Measurements from ENCODE around the gene GAST. TPM values are rescaled to one million over a fixed set of nuclear protein-coding genes. Genes with fewer than 3 reads are reported as not detected.
A peak's percentile ranks its signal among the peaks of the same experiment; 100 is the strongest.

The GAST gene
- total and polyA plus RNA-seq, 2 of the 13 experiments (the other 11 are each of a cell fraction or from before 2014, with no cell fraction given) = 0.32 to 0.42 TPM

DNA sequence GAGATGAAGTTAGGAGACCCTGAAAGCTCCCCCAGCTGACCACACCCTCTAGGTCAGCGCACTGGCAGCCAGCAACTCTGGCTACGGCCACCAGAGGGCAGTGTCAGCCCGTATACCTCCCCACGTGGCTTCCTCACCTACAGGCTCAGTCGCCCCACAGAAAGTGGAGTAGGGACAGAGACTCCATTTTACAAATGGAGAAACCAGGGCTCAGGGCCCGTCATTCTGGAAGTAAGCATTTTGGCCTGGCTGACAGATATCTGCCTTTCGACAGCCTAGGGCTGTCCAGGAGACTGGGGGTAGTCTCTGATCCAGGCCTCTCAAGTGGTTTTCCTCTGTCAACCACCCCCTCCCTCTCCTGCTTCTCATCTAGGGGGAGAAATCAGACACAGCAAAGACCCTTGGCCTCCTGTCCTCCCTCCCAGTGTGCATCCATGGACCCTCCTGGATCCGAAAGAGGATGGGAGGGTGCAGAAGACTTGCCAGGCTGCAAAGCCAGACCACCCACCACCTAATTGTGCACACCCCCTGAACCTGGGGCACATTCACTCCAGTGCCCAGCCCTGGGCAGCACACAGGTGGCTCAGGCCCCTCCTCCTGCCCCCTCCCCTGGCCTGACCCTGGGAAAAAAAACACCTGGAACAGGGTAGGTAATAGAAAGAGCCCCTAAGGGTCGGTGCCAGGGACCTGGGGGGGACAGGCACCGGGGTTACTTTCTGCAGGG is 26.1 kb downstream of the GAST start (continued):
- TF ChIP-seq PATZ1 (CRISPR knock-in tag; IDR thresholded peaks at IDR 0.05) (peak; percentile 53; the same call in 1 of the 2 replicates), SP4 (CRISPR knock-in tag; IDR thresholded peaks at IDR 0.05) (no peak), ZNF646 (CRISPR knock-in tag; IDR thresholded peaks at IDR 0.05) (no peak), SMAD1 (CRISPR knock-in tag; IDR thresholded peaks at IDR 0.05; ENCODE audit: borderline replicate concordance, low read depth) (peak; percentile 60; the same call in 1 of the 2 replicates), TCF7 (IDR thresholded peaks at IDR 0.05; ENCODE audit: low read depth) (no peak), MXD3 (CRISPR knock-in tag; IDR thresholded peaks at IDR 0.05) (peak; percentile 59; the same call in 1 of the 2 replicates), CBFB (CRISPR knock-in tag; IDR thresholded peaks at IDR 0.05) (peak; percentile 59; the same call in 1 of the 2 replicates), GATA4 (IDR thresholded peaks at IDR 0.05; ENCODE audit: borderline replicate concordance, low read depth) (no peak), ESRRA (CRISPR knock-in tag; IDR thresholded peaks at IDR 0.05; ENCODE audit: low read depth) (0 out of 2 replicates have a peak, but pooled peaks have one; percentile 27), FOSL2 (CRISPR knock-in tag; IDR thresholded peaks at IDR 0.05) (peak; percentile 55)
- TF ChIP-seq, protein P1, sequence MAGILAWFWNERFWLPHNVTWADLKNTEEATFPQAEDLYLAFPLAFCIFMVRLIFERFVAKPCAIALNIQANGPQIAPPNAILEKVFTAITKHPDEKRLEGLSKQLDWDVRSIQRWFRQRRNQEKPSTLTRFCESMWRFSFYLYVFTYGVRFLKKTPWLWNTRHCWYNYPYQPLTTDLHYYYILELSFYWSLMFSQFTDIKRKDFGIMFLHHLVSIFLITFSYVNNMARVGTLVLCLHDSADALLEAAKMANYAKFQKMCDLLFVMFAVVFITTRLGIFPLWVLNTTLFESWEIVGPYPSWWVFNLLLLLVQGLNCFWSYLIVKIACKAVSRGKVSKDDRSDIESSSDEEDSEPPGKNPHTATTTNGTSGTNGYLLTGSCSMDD (CRISPR knock-in tag; IDR thresholded peaks at IDR 0.05) = no peak
- TF ChIP-seq, protein P2, sequence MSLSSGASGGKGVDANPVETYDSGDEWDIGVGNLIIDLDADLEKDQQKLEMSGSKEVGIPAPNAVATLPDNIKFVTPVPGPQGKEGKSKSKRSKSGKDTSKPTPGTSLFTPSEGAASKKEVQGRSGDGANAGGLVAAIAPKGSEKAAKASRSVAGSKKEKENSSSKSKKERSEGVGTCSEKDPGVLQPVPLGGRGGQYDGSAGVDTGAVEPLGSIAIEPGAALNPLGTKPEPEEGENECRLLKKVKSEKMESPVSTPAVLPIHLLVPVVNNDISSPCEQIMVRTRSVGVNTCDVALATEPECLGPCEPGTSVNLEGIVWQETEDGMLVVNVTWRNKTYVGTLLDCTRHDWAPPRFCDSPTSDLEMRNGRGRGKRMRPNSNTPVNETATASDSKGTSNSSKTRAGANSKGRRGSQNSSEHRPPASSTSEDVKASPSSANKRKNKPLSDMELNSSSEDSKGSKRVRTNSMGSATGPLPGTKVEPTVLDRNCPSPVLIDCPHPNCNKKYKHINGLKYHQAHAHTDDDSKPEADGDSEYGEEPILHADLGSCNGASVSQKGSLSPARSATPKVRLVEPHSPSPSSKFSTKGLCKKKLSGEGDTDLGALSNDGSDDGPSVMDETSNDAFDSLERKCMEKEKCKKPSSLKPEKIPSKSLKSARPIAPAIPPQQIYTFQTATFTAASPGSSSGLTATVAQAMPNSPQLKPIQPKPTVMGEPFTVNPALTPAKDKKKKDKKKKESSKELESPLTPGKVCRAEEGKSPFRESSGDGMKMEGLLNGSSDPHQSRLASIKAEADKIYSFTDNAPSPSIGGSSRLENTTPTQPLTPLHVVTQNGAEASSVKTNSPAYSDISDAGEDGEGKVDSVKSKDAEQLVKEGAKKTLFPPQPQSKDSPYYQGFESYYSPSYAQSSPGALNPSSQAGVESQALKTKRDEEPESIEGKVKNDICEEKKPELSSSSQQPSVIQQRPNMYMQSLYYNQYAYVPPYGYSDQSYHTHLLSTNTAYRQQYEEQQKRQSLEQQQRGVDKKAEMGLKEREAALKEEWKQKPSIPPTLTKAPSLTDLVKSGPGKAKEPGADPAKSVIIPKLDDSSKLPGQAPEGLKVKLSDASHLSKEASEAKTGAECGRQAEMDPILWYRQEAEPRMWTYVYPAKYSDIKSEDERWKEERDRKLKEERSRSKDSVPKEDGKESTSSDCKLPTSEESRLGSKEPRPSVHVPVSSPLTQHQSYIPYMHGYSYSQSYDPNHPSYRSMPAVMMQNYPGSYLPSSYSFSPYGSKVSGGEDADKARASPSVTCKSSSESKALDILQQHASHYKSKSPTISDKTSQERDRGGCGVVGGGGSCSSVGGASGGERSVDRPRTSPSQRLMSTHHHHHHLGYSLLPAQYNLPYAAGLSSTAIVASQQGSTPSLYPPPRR (CRISPR knock-in tag; IDR thresholded peaks at IDR 0.05; ENCODE audit: borderline replicate concordance) = no peak

Data from HepG2 (cell line).